ENCODE data around the gene ATG9A.

Gene ATG9A

DNA sequence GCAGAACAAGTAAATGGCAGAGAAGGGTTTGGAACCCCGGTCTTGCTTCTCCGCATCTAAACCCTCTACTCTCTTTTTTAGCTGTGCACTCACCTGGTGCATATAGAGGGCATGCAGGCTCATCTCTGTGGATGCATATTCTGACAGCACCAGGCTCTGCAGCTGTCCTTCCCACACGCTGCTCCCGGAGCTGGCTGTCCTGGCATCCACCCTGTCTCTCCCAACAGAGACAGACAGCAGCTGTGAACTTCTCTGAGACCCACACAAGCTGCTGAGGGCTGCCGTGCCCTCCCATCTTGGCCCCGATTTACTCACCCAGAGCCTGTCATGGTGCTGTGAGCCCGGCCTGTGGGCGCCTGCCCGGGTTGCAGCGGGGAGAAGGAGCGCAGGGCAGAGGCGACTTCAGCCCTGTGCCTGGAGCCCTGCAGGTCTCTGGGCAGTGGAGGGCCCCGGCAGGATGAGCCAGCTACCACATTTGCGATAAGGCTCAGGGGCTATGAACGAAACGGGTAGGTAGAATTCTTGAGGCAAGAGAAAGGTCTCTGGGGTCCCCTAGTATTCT is 7.4 kb downstream of the ATG9A start:
- no peak for DNase-seq (ENCODE audit: insufficient read length, low spot score)
- FAIRE-seq = no peak
- TF ChIP-seq CTCF (IDR thresholded peaks at IDR 0.05; ENCODE audit: insufficient read depth, missing control alignments) = no peak

DNA sequence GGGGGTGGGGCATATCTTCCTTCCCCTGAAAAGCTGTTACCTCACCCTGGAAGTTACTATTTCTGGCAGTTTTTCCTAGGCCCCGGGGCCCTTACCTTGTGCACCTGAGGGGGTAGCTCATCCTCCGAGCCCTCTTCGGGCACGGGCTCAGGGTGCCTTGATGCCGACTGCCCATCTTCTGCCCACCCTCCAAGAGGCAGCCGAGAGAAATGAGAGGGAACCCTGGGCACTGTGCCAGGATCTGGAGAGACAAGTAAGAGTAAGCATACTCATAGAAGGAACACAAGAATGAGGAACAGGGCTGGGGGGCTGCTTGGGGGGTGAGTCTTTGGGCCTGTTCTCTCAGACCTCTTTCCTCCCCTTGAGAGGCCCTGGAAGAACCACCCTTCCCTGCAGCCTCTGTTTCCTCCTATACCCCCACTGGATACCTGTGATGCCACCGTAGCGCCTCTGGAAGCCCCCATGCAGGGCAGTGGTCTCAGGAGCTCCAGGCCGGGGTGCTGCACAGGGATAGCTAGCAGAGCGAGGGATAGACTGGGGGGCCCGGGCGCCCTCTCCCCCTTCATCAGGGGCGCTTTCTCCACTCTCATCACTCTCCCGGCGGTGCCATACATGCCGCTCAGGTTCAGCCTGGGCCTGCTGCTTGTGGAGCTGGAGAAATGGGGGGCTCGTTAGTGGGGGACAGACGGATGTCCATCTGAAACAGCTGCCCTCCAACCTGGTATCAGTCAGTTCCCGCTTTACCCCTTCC is 8.6 kb downstream of the ATG9A start:
- FAIRE-seq = no peak
- no peak for DNase-seq (ENCODE audit: insufficient read length, low spot score)
- no peak for TF ChIP-seq CTCF (IDR thresholded peaks at IDR 0.05; ENCODE audit: insufficient read depth, missing control alignments)

DNA sequence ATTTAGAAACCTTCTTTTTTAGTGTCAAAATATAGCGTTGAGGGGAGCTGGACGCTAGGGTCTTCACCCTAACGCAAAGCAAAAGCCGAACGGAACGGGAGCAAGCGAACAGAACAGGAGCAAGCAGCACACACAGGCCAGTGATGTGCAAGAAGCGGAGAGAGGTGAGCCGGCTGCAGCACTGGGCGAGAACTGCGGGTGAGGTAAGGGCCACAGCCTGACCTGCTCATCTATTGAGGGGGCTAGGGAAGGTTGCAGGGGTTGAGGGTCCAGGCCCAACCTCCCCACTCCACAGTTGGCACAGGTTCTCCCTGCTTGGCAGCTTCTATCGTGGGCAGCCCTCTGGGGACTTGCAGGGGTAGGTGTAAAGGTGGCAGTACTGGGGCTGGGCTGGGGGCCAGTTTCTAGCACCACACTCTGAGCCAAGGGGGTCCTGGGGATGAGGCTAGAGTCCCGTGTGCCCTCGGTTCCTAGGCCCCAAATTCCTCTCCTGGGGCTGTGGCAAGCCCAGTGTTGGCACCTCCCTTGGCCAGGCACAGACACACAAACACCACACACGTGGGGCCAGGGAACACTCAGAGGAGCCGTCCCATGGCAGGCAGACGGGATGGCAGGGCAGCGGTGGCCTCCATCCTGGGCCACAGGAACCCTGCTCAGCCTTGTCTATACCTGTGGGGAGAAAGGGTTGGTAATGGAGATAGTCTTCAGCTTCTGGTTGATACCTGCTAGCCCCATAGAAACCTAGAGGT is 9.5 kb downstream of the ATG9A start:
- DNase-seq (ENCODE audit: insufficient read length, low spot score) (no peak), FAIRE-seq (no peak)
- TF ChIP-seq CTCF (IDR thresholded peaks at IDR 0.05; ENCODE audit: insufficient read depth, missing control alignments) = no peak

DNA sequence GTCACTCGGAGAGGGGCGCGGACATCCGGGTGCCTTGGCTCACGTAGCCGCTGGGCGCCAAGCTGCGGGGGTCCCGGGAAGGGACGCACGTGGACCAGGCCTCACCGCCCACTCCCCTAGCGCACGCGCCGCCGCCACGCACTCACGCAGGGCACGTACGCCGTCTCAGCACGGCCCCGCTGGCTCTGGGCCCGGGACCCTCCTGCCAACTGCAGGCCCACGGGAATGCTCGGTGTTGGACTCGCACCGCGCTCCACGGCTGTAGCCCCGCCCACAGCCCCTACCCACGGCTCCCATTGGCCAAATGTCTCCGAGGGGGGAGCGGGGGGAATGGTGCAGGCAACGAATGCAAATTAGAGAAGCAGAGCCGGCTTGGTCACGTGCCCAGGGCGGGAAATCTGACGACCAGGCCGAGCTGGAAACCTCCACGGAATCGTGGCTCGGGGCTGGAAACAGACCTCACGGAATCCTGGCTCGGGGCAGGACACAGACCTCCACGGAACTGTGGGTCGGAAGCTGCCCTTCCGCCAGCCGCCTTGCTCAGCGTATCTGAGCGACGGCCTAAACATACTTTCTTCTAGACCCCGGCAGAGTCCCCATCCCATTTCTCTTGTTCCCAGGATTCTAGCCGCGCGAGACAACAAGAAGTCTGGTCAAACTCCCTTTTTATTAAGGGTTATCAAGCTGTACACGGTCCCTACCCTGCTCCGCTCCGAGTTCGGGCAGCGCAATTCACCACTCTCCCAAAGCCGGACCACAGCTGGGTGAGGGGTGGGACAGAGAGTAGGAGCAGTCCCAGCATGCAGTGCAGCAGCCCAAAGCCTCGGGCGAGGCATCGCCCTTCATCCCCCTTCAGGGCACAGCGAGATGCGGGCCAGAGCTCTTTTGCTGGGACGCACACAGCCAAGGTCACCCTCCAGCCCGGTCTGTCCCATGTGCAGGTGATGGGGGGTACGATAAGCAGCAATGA is 10.4 kb downstream of the ATG9A start, which contains the start of gene ABCB6:
Gene ABCB6, minus strand, starts transcription at position 227 of the 970 bp plus-strand sequence. CDS start 285 bp downstream, outside the sequence.
- DNase-seq (ENCODE audit: insufficient read length, low spot score) = peak; percentile 98
- FAIRE-seq = no peak
- no peak for TF ChIP-seq CTCF (IDR thresholded peaks at IDR 0.05; ENCODE audit: insufficient read depth, missing control alignments)

DNA sequence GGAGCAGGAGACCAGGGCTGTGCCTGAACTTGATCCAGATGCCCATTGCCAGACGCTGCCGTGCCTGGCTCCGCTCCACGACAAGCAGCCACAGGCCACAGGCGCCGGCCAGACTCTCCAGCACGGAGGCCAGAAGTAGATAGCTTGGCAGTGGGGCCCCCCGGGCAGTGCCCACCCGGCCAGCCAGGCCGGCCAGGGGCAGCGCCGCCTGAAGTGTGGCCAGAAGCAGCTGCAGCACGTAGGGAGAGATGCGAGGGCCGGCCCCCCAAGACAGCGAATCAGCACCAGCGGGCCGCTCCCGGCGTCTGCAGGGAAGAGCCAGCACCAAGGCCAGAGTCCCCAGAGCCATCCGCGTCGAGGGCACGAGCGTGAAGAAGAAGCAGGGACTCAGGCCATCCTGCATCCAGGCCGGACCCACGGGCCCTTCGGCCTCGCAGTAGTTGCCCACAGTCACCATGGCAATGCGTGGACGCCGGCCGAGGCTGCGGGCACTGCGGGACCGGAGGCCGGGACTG is 11.2 kb downstream of the ATG9A start:
- no peak for DNase-seq (ENCODE audit: insufficient read length, low spot score)
- no peak for TF ChIP-seq CTCF (IDR thresholded peaks at IDR 0.05; ENCODE audit: insufficient read depth, missing control alignments)
- no peak for FAIRE-seq

GRCh38 chr2:219216535-219216915 is 12.9 kb downstream of the ATG9A start:
- no peak for TF ChIP-seq CTCF (IDR thresholded peaks at IDR 0.05; ENCODE audit: insufficient read depth, missing control alignments)
- DNase-seq (ENCODE audit: insufficient read length, low spot score) (no peak), FAIRE-seq (no peak)

All from D721Med (cell line).